NCI-H82 treated with DMSO at 0.1 percent for 48 hours (cell line): Measurements from ENCODE around the gene HTR3A.
A peak's percentile ranks its signal among the peaks of the same experiment; 100 is the strongest.

ENCODE experiments used
- DNase-seq: peaks from one replicate; lab custom pipeline; 2025; ENCODE audit not compliant: unreplicated experiment; lab: John Stamatoyannopoulos, UW

Gene HTR3A

DNA sequence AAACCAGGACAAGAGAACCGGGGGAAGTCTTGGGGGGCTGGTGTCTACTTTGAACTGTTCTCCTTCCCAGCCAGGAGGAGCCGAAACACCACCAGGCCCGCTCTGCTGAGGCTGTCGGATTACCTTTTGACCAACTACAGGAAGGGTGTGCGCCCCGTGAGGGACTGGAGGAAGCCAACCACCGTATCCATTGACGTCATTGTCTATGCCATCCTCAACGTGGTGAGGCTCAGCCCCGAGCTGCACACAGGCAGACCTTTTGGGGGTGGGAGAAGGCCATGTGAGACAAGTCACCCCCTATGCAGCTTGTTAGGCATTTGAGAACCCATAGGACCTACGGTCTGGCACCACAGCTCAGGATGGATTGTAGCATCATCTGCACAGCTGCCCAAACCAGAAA lies 2.8 kb downstream of the HTR3A start:
- no peak for DNase-seq

DNA sequence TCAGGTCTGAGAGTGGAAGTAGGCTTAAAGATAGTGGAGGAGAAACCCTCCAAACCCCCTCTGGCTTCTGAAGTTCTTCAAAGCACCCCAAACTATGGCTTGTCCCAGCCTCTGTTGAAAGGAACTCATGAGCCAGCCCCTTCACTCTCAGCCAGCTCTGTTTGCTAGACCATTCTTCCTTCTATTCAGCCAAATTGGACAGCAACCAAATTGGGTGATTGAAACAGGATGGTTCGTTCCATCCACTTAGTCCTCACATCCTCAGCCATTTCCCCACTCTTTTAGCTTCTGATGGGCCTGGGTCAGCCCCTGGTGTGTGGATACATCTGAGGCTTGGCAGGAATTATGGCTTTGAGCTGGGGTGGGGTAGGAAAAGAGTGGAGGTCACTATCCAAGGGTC lies 4.5 kb downstream of the HTR3A start:
- no peak for DNase-seq

DNA sequence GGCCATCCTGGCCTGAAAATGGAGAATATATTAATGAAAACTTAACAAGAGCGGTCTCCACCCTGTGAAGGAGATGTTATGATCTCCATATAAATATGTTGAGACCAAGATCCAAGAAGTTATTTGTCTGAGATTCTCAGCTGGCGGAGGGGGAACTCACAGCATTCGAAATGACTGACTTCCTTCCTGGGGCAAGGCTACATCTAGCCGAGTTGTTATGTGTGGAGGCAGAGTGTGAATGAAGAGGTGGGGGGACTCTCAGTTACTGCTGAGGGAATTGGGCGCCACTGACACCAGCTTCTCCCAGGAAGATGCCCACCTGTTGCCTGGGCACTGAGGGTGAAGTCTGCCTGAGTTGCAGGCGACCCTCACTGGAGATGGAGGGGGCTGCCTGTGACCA lies 5.9 kb downstream of the HTR3A start:
- no peak for DNase-seq

DNA sequence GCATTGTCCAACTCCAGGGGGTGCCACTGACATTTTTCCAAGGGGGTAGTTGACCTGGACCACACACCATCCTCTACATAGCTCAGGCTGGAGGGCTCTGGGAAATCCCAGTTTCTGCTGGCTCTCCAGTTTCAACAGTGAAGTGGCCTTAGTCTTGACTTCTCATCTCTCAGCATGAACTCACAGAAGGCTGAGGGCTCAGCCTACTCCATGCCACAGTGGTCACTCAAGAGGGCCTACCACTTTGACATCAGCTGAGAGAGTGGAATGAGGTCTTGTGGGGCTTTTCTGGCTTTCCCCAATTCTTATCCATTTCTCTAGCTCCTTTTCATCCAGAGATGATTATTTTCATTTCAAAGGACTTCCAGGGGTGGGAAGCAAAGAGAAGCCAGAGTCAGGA lies 7.4 kb downstream of the HTR3A start:
- DNase-seq, result no peak

DNA sequence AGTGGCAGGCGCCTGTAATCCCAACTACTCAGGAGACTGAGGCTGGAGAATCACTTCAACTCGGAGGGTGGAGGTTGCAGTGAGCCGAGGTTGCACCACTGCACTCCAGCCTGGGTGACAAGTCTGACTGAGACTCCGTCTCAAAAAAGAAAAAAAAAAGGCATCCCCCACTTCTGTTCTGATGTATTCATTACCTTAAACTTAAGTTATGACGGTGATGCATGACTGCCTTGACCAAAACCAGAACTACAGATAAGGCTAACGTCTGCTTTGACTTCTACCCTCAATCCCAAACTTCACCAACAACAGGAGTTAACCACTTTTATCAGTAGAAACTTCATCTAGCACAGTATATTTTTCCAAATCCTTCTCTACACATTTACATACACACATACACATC lies 9.9 kb downstream of the HTR3A start:
- no peak for DNase-seq

DNA sequence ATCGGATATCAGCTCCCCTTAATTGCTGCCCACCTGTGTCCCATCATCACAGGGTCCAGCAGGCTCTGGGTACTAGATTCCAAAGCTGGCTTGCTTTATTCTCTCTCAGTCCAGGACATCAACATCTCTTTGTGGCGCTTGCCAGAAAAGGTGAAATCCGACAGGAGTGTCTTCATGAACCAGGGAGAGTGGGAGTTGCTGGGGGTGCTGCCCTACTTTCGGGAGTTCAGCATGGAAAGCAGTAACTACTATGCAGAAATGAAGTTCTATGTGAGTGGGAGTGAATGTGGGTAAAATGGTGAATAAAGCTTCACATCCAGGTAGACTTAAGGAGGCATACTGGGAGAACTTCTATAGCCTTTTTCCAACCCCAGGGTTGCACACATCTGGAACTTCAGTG lies 11.0 kb downstream of the HTR3A start:
- DNase-seq, result no peak

DNA sequence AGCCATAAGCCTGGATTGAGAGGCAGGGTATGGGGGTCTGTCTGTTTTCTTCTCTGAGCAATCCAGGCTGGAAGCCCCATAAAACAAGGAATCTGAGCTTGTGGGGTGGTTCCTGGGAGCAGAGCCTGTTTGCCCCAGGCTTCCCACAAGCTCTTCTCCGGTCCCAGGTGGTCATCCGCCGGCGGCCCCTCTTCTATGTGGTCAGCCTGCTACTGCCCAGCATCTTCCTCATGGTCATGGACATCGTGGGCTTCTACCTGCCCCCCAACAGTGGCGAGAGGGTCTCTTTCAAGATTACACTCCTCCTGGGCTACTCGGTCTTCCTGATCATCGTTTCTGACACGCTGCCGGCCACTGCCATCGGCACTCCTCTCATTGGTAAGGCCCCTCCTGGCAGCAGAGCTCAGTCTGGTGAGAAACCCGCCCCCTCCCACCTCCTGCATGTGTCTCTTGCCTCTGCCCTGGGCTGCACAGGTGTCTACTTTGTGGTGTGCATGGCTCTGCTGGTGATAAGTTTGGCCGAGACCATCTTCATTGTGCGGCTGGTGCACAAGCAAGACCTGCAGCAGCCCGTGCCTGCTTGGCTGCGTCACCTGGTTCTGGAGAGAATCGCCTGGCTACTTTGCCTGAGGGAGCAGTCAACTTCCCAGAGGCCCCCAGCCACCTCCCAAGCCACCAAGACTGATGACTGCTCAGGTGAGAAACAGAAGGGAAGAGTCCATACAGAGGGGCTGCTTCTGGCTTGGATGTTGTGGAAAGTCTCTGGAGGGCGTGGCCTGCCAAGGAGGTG lies 11.6 kb downstream of the HTR3A start:
- DNase-seq, result no peak

DNA sequence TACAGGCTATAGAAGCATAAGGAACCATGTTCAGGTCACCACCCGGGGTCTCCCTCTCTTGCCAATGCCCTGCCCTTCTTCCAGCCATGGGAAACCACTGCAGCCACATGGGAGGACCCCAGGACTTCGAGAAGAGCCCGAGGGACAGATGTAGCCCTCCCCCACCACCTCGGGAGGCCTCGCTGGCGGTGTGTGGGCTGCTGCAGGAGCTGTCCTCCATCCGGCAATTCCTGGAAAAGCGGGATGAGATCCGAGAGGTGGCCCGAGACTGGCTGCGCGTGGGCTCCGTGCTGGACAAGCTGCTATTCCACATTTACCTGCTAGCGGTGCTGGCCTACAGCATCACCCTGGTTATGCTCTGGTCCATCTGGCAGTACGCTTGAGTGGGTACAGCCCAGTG lies 14.5 kb downstream of the HTR3A start:
- DNase-seq, result no peak

DNA sequence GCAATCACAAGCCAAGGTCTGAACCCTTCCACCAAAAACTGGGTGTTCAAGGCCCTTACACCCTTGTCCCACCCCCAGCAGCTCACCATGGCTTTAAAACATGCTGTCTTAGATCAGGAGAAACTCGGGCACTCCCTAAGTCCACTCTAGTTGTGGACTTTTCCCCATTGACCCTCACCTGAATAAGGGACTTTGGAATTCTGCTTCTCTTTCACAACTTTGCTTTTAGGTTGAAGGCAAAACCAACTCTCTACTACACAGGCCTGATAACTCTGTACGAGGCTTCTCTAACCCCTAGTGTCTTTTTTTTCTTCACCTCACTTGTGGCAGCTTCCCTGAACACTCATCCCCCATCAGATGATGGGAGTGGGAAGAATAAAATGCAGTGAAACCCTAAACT lies 15.0 kb downstream of the HTR3A start:
- no peak for DNase-seq

DNA sequence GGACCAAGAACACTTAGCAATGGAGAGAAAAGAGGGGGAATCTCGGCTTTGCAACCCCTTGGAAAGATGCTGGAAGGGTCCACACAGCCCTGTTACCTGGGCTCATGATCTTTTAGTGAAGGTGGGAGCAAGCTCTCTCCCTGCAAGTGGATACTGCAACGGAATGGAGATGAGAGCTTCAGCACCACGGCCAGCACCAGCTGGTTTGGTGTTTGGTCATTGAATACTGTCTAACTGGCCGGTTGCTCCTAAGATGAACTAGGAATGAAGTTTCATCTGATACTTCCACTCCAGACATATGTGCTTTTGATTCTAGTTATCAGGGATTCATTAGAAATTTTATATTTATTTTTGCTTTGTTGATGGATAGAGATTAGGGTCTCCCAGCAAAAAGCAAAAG lies 16.3 kb downstream of the HTR3A start:
- DNase-seq, result no peak

DNA sequence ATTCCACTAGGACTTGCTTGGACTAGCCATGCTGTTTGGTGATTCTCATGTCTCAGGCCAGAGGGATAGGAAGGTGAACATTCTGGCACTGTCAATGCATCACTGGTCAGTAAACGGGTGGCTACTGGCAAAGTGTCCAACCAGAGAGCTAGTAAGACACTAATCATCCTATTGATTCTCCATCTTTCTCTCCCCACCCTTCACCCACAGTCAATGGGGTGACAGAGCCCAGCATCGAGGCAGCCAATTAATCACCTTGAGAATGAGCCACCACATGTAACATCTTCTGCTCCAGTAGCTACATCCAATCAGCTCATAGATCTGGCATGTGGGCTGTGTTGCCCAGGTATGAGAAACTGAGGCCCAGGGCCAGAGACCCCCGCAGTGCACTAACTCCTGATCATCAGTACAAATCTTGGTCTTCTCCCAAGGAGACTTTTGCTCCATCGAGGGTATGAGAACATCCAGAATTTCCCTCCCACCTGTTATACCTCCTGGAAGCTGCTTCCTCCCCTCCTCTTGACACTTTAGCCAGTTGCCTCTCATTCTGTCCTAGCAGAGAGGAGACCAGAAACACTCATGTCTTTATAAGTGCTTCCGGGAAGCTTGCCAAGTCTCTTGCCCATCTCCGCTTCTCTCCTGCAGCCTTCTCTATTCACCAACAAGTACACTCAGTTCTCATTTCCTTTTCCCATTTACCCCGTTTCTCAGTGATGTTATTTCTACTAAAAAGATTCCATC lies 17.0 kb downstream of the HTR3A start:
- DNase-seq, result peak; percentile 59

DNA sequence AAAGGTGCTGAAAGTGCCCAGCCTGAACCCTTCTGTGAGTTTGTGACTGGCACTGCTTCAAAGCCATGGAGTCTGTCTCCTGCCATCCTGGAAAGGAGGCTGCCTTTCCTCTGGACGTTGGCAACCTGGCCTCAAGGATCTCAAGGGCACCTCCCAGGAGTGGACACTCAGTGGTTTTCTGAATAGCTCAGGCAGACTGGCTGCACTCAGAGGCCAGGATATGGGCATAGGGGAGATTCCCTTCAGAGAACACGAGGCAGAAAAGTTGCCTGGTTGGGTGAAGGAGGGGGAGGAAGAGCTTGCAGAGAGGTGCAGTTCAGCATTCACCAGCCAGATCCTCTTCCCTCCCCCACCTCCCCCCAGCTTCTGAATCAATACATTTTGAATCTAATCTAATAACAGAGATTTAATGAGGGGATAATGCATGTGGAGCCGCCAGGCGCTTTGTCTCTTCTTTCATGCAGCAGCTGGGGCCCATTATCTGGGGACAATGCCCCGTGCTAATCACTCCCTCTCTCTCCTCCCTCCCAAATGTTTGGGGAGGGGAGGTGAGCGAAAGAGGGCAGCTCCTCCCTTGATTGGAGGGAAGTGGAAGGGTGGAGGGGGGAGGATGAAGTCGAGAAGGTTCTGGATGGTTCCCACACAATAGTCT lies 17.7 kb downstream of the HTR3A start:
- DNase-seq, result peak; percentile 89

DNA sequence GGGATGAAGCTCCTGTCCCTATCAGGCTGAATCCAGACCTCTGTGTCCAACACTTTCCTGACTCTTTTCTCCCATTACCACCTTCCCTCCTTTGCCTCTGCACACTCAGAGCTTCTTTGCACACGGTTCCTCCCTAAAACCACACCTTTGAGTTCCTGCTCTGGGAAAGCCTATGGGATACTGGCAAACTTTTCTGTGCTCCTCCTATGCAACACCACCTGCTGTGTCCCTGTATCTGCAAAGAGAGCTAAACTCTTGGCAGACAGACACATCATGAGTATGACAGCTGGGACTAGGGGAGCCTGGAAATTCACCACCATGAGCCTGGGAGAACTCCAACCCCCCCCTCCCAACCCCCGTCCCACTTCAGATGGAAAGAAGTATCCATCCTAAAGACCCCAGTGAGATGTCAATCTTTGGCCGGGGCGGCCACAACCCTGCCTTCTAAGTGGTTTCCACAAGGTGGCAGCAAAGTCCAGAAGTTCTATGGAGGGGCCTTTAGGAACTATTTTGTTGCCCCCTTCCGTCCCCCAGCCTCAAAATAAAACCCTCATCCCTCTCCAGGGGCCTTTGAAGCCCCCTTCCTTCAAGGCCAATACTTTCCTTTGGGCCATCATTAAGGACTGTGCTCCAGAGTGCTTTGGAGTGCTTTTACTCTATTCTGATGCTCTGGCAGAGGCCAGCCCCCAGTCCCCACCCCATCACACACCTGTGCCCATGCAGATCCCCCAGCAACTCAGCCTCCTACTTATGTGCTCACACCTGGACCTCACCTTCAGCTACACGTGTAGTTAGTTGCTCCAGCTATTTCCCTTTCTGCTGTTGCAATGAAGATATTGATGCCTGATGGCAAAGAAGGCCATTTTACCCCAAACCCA lies 19.4 kb downstream of the HTR3A start:
- peak; percentile 35 for DNase-seq

DNA sequence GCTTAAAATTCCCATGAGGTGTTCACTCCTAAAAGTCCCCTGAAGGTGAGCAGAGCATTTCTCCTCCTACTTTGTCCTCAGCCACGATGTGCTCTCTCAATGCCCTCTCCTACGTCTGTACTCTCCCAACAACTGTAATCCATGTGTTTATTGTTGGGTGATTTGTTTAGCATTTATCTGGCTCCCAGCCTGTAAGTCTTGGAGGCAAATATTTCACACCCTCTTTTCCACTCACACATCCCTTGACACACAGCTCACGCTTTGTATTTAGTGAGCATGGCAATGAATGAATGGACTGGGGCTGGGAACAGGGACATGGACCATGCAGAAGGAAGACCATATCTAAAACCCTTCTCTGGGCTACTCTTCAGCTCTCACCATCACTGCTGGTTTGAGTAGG lies 22.6 kb downstream of the HTR3A start:
- no peak for DNase-seq

DNA sequence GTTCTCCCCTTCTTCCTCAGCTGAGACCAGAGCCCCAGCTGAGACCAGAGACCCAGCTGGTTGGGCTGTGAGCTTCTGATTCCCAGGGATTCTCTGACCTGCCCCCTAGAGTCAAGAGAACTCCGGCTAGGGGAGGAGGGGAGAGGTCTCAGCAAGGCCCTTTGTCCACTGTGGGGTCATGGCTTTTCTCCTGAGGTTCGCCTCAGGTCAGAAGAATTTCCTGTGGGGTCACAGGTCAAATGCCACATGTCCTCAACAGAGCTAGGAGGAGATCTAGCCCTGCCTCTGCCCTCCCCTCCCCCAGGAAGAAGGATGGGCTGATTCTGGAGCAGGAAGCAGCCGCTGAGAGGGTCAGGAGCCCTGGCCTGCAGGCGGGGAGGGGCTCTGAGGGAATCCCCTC lies 23.7 kb downstream of the HTR3A start:
- DNase-seq, result no peak

DNA sequence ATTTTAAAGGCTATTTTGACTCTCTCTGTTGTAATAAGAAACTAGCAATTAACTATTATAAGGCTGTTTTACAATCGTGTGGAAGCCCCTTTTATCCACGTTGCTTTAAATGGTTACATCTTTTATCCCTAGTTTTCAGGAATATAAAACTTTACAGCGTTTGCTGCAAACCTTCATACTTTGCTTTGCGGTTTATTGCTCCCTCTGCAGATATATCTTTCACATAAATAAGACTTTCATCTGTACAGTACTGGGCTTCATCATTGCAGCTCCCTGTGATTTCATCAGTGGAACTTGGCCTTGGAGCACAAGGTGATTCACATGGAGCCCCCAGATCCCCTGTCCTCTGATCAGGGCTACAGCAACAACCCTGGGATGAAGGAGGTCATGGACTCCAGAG lies 25.6 kb downstream of the HTR3A start:
- DNase-seq, result no peak

DNA sequence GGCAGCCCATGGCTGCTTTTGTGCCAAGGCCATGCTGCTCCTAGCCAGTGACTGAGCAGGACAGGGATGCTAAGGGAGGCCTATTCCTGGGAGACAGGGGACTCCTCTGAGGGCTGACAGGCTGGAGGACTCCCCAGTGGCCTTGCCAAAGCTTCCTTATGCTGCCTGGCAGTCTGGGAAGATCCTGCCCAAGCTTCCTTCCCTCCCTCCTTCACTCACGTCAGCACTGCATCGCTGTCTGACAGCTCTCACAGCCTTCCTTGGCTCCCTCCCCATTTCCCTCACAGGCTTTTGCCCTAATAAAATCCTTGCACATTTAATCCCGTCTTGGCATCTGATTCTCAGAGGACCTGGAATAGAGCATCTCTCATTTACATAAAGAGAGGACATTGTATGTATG lies 26.5 kb downstream of the HTR3A start:
- no peak for DNase-seq

DNA sequence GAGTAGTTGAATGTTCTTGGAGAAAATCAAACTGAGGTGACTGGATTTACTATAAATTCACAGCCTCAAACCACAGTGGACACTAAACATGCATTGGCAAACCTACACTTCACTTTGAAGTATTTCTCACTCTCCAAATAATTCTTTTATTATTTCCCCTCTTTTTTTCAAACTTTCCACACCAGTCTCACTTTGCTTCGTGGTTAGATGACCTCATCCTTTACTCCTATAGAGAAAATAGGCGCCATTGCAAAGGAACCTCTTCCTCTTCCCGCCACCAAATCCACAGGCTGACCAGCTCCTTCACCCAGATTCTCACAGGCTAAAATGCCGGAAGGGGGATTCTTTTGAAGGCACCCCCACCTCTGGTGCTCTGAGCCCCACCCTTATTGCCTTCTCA lies 33.4 kb downstream of the HTR3A start:
- DNase-seq, result no peak

DNA sequence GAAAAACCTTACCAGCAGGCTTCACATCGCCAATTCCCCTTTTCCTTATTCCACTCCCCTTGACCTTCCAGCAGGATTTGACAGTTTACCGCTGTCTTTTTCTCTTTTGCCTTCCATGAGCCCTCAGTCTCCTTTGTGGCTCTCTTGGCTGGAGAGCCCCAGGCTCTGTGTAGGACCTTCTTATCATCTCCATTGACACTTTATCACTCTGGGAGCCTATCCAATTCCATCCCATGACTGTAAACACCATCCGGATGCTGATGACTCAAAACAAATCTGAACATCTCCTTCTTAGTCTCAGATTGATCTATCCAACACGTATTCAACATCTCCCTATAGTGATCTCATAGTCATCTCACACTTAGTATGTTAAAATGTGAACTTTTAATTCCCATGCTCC lies 36.0 kb downstream of the HTR3A start:
- DNase-seq, result no peak

DNA sequence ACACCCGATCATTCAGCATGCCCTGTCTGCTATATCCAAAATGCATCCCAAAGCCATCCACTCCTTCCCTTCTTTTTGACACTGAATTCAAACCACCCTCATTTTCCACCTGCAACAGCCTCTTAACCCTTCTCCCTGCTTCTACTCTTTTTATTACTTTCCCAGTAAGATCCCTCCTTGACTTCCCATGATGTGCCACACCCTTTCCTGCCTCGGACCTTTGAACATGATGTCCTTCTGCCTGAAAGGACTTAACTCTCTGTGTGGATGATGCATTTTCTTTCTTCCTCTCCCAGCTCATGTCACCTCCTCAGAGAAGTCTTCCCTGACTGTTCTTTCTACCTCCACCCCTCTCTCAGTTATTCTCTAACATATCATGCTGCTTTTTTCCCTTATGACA lies 36.5 kb downstream of the HTR3A start:
- no peak for DNase-seq

DNA sequence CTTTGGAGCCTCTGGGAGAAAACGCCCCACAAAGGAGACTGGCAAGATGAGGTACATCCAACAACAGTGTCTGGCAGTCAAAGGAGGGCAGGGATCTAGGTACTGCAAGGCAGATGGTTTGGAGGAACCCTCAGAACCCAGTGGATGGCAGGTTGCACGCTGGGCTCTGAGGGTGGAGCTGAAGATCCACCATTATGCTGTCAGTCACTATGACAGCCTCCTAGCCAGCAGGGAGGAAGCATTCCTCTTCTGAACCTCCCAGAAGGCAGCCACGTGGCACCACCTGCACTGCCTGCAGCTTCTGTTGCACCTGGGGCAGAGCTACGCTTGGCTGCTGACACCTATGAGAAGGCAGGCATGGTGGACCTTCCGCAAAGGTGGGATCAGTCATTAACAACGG lies 40.2 kb downstream of the HTR3A start:
- DNase-seq, result no peak
